ENCODE measurements around the gene CST6.
"Not testable (repeated sequence)": the region's sequence is repeated elsewhere in the genome, so short reads cannot be mapped to it uniquely, and the experiment has no call there.

The CST6 gene

DNA sequence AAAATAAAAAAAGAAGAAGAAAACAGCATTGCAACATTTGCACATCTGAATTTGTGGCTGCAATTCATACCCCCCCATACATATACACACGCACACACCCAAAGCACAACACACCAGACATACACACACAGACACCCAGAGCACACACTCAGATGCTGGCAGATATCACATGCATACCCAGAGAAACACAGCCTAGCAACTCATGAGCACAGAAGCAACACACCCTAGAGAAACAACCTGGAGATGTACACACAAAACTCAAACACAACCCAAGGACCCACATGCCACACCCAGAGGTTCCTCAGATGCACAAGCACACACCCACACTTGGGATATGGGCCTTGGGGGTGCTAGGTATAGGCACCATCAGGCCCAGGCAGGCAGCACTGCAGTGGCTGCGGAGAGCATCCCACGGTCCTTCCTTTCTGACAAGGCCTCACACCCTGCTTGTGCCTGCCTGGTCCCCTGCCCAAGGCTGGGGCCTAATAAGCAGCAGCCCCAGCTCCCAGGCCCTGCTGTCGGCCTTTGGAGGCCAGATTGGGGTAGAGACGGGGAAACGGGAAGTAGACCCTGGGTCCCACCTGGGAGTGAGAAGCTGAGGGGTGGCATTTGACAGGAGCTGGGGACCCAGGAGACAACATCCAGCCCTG, 3.1 kb downstream of the CST6 start:
- DNase-seq (ENCODE audit: low read depth in 4 of 4, low spot score in 1 of 4), result no peak

- no peak for DNase-seq (ENCODE audit: low read depth in 4 of 4, low spot score in 1 of 4)
Observed at GRCh38 chr11:66015454-66015881, 3.7 kb downstream of the CST6 start.

DNA sequence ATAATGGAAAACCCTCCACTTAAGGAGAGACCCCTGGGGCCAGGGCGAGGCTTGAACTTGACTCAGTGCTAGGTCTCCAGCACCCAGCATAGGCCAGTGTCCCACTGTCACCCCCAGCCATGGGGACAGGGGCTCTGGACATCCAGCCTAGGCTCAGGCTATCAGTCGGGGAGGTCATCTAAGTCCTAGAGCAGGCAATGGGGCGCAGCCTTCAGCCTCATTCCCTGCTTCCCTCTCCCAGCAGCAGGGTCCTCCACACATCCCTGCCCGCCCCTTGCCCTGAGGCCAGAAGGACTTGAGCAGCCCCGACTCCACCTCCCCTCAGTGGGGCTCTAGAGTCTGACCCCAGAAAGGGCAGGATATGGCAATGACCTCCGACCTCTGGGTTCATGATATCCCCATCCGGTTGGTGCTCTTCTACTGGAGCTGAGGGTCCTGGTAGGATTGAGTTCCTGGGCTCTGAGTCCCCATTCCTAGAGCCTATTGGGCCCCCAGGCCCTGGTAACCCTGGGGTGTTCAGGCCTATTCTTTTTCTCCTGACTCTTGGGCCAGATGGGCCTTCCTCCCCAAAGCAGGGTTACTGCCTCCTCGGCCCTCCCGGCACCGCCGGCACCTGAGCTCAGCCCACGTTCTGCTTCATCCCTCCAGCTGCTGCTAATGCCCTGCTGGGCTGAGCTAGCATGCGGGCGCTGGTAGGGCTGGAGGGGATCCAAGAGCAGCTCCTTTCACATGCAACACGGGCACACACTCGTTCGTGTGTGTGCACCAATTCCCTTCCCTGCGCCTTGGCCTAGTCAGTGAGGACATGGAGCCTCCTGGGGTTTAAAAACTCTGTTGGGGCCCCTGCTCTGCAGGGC, 4.4 kb downstream of the CST6 start:
- no peak for DNase-seq (ENCODE audit: low read depth in 4 of 4, low spot score in 1 of 4)

- DNase-seq (ENCODE audit: low read depth in 4 of 4, low spot score in 1 of 4), result no peak
Observed at GRCh38 chr11:66016793-66017177, 5.0 kb downstream of the CST6 start.

DNA sequence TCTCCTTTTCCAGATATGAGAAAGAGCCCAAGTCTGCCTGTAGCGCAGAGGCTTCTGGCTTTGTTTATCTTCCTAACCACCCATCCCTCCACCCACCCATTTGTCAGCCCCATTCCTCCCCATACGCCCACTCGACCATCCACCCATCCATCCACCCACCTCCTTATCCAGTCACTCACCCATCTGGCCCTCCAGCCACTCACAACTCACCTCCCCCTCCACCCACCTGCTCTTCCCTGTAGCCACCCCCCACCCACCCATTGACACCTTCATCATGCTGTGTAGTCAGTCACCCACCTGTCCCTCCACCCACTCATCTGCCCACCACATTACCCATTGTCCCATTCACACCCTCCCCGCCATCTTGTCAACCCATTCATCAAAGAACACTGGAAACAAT, 5.5 kb downstream of the CST6 start:
- no peak for DNase-seq (ENCODE audit: low read depth in 4 of 4, low spot score in 1 of 4)

- no peak for DNase-seq (ENCODE audit: low read depth in 4 of 4, low spot score in 1 of 4)
Observed at GRCh38 chr11:66020212-66020611, 8.4 kb downstream of the CST6 start.

GRCh38 chr11:66020618-66021357, 9.0 kb downstream of the CST6 start:
- DNase-seq (ENCODE audit: low read depth in 4 of 4, low spot score in 1 of 4), result no peak

GRCh38 chr11:66022401-66023185, 10.8 kb downstream of the CST6 start:
- DNase-seq (ENCODE audit: low read depth in 4 of 4, low spot score in 1 of 4), result peak; percentile 66 to 84 (median 72)

GRCh38 chr11:66023186-66023440, 11.3 kb downstream of the CST6 start:
- DNase-seq (ENCODE audit: low read depth in 4 of 4, low spot score in 1 of 4), result not testable (repeated sequence)

GRCh38 chr11:66026017-66026529, 14.3 kb downstream of the CST6 start, which contains the start of gene CATSPER1:
Gene CATSPER1 (minus strand): TSS chr11:66026479. CDS start chr11:66026379, 100 bp downstream.
- no peak for DNase-seq (ENCODE audit: low read depth in 4 of 4, low spot score in 1 of 4)

DNA sequence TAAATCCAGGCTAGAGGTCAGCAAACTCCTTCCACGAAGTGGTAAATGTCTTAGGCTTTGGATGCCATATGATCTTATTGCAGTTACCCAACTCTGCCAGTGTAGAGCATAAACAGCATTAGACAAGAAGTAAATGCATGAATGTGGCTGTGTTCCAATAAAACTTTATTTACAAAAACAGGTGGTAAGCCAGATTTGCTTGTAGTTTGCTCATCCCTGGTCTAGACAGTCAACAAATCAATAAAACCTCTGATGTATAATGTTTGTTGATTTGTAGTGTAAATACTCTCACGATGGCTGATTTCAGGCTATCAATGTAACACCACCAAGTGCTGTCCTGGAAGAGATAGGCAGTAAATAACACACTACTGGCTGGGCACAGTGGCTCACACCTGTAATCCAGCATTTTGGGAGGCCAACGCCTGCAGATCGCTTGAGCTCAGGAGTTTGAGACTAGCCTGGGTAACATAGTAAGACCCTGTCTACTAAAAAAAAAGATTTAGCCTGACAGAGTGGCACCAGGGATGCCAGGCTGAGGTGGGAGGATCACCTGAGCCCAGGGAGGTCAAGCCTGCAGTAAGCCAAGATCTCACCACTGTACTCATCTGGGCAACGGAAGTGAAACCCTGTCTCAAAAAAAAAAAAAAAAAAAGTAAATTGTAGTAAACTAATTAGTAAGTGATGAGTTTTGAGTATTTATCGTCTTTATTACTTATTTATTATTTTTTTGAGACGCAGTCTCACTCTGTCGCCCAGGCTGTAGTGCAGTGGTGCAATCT, 21.3 kb downstream of the CST6 start:
- no peak for DNase-seq (ENCODE audit: low read depth in 4 of 4, low spot score in 1 of 4)

DNA sequence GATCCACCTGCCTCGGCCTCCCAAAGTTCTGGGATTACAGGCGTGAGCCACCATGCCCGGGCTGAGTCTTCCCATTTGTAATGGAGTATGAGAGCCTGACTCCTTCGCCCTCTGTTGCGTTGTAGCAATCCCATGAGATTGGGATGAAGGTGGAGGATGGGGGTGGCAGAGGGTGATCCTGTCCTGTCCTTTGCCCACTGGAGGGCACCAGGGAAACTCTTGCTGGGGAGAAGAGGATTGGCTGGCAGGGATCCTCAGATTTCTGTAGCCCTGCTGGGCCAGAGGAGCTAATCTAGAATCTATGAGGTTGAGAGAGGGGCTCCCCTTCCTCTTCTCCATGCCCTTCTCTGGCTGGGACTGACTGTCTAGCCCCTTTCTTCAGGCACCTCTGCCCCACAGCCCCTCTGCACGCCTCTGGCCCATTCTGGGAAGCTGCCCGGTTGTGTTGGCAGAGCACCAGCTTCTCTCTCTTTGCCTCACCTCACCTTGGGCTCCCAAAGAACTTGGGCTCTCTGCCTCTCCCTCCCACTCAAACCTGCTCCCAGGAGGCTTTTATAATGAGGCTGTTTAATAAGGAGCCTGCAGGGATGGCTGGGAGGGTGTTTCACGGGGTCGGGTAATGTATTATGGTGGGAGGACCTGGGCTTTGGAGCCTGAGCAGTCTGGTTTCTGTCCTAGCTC, 24.0 kb downstream of the CST6 start:
- no peak for DNase-seq (ENCODE audit: low read depth in 4 of 4, low spot score in 1 of 4)

- DNase-seq (ENCODE audit: low read depth in 4 of 4, low spot score in 1 of 4), result no peak
Observed at GRCh38 chr11:66036334-66036710, 24.5 kb downstream of the CST6 start.

DNA sequence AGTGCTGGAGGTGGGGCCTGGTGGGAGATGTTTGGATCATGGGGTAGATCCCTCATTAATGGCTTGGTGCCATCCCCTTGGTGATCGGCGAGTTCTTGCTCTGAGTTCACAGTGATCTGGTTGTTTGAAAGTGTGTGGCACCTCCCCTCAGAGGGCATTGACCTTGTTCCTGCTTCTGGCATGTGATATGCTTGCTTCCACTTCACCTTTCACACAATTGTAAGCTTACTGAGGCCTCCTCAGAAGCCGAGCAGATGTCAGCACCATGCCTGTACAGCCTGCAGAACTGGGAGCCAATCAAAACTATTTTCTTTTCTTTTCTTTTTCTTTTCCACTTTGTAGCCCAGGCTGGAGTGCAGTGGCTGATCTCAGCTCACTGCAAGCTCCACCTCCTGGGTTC, 25.5 kb downstream of the CST6 start:
- DNase-seq (ENCODE audit: low read depth in 4 of 4, low spot score in 1 of 4), result no peak

- no peak for DNase-seq (ENCODE audit: low read depth in 4 of 4, low spot score in 1 of 4)
Observed at GRCh38 chr11:66039765-66040164, 28.0 kb downstream of the CST6 start.

- no peak for DNase-seq (ENCODE audit: low read depth in 4 of 4, low spot score in 1 of 4)
Observed at GRCh38 chr11:66042227-66042995, 30.6 kb downstream of the CST6 start.

DNA sequence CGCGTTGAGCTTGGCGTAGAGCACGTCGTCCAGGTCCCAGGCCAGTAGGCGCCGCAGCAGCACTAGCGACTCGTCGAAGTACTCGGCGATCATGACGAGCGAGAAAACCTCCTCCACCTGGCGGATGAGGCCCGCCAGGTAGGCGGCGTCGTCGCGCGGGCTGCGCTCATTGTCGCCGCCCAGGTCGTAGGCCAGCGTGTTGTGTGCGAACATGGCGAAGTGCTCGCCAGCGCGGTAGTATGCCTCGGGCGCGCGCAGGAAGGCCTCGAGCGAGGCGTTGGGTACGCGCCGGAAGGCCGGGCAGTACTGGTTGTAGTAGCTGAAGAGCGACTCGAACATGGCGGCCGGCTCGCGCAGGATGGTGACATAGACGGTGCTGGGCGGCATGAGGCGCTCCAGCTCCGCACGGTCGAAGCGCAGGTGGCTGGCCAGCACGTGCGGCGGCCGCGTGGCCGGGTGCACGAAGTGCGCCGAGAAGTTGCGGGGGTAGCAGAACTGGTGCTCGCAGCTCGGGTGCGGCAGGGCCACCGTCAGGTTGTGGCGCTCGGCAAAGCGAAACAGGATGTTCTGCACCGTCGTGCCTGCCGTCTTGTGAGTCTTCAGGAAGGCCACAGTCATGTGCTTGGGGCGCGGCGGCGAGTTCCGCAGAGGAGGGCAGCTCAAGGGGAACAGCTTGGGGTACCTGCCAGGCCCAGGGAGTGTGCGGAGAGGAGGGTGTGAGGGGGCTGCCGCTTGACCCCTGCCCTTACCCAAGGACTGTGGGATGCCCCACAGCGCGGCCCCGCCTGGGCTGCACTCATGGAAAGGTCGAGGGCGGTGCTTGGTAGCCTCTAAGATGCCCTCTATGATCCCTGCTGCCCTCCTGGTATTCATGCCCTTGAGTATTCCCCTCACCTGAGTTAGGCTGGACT, 31.4 kb downstream of the CST6 start:
- no peak for DNase-seq (ENCODE audit: low read depth in 4 of 4, low spot score in 1 of 4)

DNA sequence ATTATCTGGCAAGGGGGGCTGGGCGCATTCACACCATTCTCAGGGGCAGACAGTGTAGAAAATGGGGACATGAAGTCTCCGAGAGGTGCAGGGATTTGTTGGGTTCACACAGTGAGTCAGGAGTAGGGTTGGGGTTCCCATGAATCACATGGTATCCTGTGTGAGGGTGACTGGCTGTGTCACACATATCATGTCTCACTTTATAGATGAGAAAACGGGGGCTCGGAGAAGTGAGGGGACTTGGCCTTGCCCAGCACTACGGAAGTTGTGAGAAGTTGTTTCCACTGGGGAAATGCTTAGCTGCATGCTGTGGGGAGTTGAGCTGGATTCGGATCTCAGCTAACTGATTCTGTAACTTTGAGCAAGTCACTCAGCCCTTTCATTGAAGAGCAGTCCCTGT, 32.9 kb downstream of the CST6 start:
- DNase-seq (ENCODE audit: low read depth in 4 of 4, low spot score in 1 of 4), result no peak
